ENCODE measurements around the gene CEP152. TPM values are rescaled to one million over a fixed set of nuclear protein-coding genes. Genes with fewer than 3 reads are reported as not detected.

Gene CEP152
- total RNA-seq, 1 experiment from 2014 or later = 31.6 TPM

- Histone ChIP-seq H3K4me1 (ENCODE audit: insufficient read depth, low read length, poor library complexity, severe bottlenecking) (no peaks in the 10 kb centered on the region), H3K27ac (ENCODE audit: low read depth, low read length, poor library complexity, severe bottlenecking) (no peak overlapping the region), H3K4me3 (ENCODE audit: low read depth, low read length, poor library complexity, severe bottlenecking) (no peak overlapping the region), H3K27me3 (replicated peaks; ENCODE audit: insufficient read depth, low read depth, low read length, poor library complexity) (no peaks in the 10 kb centered on the region), H3K36me3 (ENCODE audit: insufficient read depth, low read length, poor library complexity, severe bottlenecking) (no peaks in the 10 kb centered on the region), H3K9me3 (ENCODE audit: low read depth, low read length, poor library complexity, severe bottlenecking) (peaks cover 9% of the 10 kb centered on the region)
- intact Hi-C loops (cut with micrococcal nuclease; ENCODE audit: unreplicated experiment) = no loop called here
- no TSS peak for BruUV-seq (replicated peaks)
- no peak for TF ChIP-seq EZH2 (IDR thresholded peaks at IDR 0.05; ENCODE audit: borderline replicate concordance, low read depth, low read length, poor library complexity, severe bottlenecking)
- no peak for TF ChIP-seq CTCF (conservative IDR thresholded peaks at IDR 0.05; ENCODE audit: low read depth, low read length)
- ChIA-PET CTCF (no interaction called here), POLR2A (ENCODE audit: low non-redundant PET) (no interaction called here)
- DNase-seq (ENCODE audit: low spot score) = no peak
These were observed 98.3 kb downstream of the CEP152 start for GRCh38 chr15:48712546-48712945.

- no peak for TF ChIP-seq CTCF (conservative IDR thresholded peaks at IDR 0.05; ENCODE audit: low read depth, low read length)
- no peak for TF ChIP-seq EZH2 (IDR thresholded peaks at IDR 0.05; ENCODE audit: borderline replicate concordance, low read depth, low read length, poor library complexity, severe bottlenecking)
- no peaks in the 10 kb centered on the region for H3K27me3 ChIP-seq (replicated peaks; ENCODE audit: insufficient read depth, low read depth, low read length, poor library complexity)
- DNase-seq (ENCODE audit: low spot score) = no peak
- H3K4me1 ChIP-seq (ENCODE audit: insufficient read depth, low read length, poor library complexity, severe bottlenecking) = no peaks in the 10 kb centered on the region
- no peak overlapping the region for H3K27ac ChIP-seq (ENCODE audit: low read depth, low read length, poor library complexity, severe bottlenecking)
- ChIA-PET POLR2A (ENCODE audit: low non-redundant PET) (no interaction called here), CTCF (no interaction called here)
- intact Hi-C loops (cut with micrococcal nuclease; ENCODE audit: unreplicated experiment) = no loop called here
- no peaks in the 10 kb centered on the region for H3K36me3 ChIP-seq (ENCODE audit: insufficient read depth, low read length, poor library complexity, severe bottlenecking)
- peaks cover 6% of the 10 kb centered on the region for H3K9me3 ChIP-seq (ENCODE audit: low read depth, low read length, poor library complexity, severe bottlenecking)
- H3K4me3 ChIP-seq (ENCODE audit: low read depth, low read length, poor library complexity, severe bottlenecking) = no peak overlapping the region
- BruUV-seq (replicated peaks) = no TSS peak
These were observed 99.8 kb downstream of the CEP152 start for GRCh38 chr15:48710952-48711495.

GRCh38 chr15:48708641-48709040 lies 102.2 kb downstream of the CEP152 start:
- TF ChIP-seq CTCF (conservative IDR thresholded peaks at IDR 0.05; ENCODE audit: low read depth, low read length) (no peak), EZH2 (IDR thresholded peaks at IDR 0.05; ENCODE audit: borderline replicate concordance, low read depth, low read length, poor library complexity, severe bottlenecking) (no peak)
- Histone ChIP-seq H3K9me3 (ENCODE audit: low read depth, low read length, poor library complexity, severe bottlenecking) (peaks cover 11% of the 10 kb centered on the region), H3K4me3 (ENCODE audit: low read depth, low read length, poor library complexity, severe bottlenecking) (no peak overlapping the region), H3K4me1 (ENCODE audit: insufficient read depth, low read length, poor library complexity, severe bottlenecking) (no peaks in the 10 kb centered on the region), H3K36me3 (ENCODE audit: insufficient read depth, low read length, poor library complexity, severe bottlenecking) (no peaks in the 10 kb centered on the region), H3K27ac (ENCODE audit: low read depth, low read length, poor library complexity, severe bottlenecking) (no peak overlapping the region), H3K27me3 (replicated peaks; ENCODE audit: insufficient read depth, low read depth, low read length, poor library complexity) (no peaks in the 10 kb centered on the region)
- BruUV-seq (replicated peaks) = no TSS peak
- CTCF ChIA-PET = no interaction called here
- intact Hi-C loops (cut with micrococcal nuclease; ENCODE audit: unreplicated experiment) = no loop called here
- no peak for DNase-seq (ENCODE audit: low spot score)
- POLR2A ChIA-PET (ENCODE audit: low non-redundant PET) = no interaction called here
